ENCODE results near the gene RBM7.
A peak's percentile ranks its signal among the peaks of the same experiment; 100 is the strongest.

The RBM7 gene

GRCh38 chr11:114397349-114397982, 3.0 kb upstream of the RBM7 start:
- no peak for DNase-seq

DNA sequence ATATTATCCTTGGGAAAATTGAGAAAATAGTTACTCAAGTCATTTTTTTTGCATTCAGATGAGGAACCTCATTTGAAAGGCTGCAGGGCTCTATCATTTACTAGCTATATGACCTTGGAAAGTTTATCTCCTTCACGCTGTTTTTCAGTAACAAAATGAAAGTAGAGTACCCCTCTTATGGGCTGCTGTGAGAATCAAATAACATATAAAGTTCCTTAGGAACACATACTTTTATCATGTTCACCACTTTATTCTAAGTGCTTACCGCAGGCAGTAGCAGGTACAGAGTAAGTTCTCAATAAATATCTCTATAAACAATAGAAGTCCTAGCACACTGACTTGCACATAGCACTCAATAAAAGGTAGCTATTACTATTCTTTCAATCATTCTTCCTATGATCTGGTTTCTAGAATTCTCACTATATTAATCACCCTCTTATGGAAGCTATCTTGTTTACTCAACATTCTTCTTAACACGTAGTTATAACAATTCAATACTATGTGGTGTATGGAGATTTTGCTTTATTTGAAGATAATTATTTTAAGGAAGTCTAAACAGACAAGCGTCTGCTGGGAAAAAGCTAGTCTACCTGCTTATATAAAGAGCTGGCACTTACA, 2.1 kb upstream of the RBM7 start:
- DNase-seq, result no peak

DNA sequence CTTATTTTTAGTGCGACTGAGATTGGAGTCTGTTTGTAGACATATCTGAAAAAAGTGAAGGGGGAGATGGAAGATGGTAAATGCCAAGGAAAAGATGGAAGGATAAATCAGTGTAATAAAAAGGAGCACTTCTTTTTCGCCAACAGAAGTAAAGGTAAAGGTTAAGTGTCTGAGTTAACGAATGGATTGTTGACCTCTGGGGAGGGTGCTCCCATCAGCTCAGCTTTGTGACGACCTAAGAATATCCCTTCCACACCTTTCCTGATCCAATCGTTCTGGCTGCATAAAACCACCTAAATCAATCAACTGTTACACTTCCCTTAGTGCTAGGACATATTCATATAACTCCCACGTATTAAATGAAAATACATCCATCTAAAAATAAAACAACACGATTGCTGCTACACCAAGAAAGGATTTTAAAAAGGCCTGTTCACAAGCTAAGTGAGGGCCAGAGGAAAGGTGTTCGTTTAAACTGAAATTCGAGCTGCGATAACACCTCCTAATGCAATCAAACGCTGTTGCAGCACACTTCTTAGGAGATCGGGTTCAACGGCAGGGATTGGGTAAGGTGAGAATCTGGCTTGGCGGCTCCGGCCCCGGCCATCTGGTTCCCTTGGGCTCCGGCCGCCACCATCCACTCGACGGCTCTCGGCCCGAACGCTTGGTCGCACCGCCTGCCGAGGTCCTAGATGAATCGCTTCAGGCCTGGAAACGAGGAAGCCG, 813 bp upstream of the RBM7 start:
- peak; percentile 56 for DNase-seq

DNA sequence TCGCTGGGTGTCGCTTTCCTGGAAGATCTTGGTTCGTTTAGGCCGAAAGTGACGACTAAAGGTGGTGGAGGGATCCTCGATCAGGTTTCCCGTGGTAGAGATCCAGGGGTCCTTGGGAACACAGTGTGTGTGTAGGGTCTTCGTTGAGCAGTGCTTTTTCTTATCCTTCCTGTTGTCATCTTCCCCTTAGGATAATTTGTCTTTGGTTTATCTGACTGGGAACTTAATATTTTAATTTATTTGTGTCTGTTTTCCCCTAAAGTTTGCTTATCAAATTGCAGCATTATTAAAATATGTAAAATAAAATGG, 403 bp downstream of the RBM7 start:
- no peak for DNase-seq

- no peak for DNase-seq
These were observed 845 bp downstream of the RBM7 start for GRCh38 chr11:114401311-114401710.

- no peak for DNase-seq
These were observed 12.5 kb downstream of the RBM7 start for GRCh38 chr11:114412946-114413345.

GRCh38 chr11:114413958-114414357, 13.5 kb downstream of the RBM7 start:
- DNase-seq, result no peak

DNA sequence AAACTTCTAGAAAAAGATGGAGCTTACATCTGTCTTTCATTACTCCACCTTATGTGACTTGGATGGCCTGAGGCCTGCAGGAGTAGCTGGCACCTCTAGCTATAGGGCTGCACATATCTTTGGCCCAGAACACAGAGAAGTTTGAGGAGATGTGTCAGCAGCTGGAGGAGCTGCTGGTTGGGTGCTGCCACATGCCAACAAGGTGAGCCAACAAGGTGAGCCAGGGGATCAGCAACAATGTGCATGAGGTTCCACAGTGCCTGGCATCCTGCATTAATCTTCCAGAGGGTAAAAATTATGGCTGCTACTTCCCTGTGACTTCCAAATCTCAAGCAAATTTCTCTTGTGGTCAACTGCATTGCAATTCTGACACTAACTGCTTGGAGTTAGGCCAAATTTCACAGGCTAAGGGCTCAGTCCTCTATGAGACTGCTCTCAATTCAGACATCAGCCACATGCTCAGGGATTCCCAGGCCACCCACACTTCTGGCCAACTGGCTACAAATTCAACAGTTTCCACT, 16.0 kb downstream of the RBM7 start:
- DNase-seq, result no peak

DNA sequence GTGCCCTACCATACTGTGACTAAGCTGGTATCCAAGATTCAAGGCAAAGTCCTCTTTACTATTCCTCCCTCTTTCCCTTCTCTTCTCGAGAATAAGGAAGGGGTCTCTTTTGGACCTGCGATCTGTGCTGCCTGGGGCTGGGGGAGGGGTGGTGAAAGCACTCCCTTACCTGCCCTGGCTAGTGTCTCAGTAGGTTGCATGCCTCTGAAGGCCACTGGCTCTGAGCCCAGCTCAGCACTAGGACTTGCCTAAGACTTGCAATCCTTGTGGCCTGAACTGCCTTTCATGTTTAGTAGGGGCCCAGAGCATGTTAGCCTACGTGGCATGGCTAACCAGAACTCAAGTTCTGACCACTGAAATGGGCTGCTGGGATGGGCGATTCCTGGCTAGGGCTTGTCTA, 25.8 kb downstream of the RBM7 start:
- DNase-seq, result no peak

DNA sequence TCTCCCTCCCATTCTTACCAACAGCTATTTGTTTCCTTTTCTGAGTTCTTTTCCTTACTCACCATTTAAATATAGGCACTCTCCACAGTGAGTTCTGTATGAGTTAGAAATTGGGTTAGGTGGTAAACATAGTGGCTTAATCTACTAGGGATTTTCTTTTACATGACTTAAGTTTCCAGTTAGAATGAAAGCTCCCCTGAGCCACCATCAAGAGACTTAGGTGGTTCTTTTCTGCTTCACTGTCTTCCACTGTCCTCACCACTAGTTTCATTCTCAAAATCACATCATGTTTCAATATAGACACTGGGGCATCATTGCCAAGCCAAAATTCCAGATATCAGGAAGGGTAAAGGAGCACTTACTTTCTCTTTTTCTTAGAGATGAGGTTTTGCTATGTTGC, 29.8 kb downstream of the RBM7 start:
- no peak for DNase-seq

- DNase-seq, result no peak
These were observed 32.4 kb downstream of the RBM7 start for GRCh38 chr11:114432893-114433292.

- no peak for DNase-seq
These were observed 32.9 kb downstream of the RBM7 start for GRCh38 chr11:114433376-114433775.

GRCh38 chr11:114438303-114438702, 37.8 kb downstream of the RBM7 start:
- DNase-seq, result no peak

GRCh38 chr11:114439229-114440120, 39.0 kb downstream of the RBM7 start, which contains the start of gene REXO2:
REXO2 (plus strand) TSS chr11:114439467; CDS start chr11:114439529, 62 bp downstream.
- peak; percentile 94 for DNase-seq

DNA sequence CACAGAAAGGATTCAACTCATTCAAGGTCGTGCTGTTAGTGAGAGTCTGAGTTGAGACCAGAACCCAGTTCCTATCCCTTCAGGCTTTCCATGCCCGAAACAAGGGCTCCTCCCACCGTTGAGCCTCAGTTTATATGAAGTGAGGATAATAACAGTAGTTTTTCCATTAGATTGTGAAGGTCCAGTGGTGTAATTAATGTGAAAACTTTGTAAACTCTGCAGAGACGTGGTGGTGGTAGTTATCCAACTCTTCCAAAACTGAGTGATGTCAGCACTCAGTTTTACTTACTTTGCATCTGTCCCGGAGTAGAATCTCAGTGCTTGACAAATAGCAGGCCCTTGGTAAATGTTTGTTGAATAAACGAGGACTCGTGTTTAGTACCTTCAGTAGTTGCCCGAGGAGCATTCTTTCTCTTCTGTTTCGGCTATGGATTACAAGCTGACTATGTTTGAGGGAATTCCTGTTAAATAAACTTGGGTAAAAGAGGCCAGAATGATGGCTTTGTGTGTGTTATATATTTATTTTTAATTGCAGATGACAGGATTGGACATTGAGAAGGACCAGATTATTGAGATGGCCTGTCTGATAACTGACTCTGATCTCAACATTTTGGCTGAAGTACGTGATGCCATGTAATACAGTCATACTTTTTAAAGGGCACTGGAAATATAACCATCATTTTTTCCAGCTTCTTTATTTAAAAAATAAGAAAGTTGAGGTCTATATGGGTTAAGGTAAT, 39.8 kb downstream of the RBM7 start:
- no peak for DNase-seq

DNA sequence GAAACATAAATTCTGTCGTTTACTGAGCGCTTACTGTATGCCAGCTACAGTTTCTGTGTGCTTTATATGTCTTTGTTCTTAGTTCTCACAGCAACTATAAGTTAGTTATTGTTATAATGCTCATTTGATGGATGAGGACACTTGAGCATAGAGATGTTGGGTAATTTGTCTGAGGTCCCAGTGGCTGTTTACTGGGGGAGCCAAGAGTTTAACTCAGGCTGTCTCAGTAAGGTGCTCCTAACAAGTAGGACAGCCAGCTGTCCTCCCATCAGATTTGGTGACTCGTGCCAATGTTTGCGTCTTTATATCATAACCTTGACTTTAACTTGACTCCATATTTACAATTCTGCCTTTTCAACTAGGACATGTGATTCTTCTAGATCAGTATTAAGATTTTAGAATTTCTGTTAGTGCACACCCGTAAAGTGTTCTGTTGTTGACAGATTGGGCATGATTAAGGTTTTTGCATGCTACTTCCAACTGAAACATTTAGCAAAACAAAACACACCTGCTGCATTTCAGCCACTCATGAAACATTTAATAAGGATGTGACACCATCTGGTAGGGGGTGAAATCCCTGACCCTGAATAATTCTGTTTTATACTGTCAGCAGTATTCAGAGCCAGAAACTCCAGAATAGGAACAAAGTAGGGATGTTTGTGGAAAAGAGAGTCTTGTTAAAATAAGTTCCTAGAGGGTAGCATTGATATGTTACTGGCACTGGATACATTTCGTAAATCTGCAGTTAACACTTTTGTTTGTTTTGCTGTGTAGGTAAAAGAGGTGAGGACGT, 40.7 kb downstream of the RBM7 start:
- DNase-seq, result no peak

- DNase-seq, result no peak
These were observed 41.5 kb downstream of the RBM7 start for GRCh38 chr11:114441921-114442320.

DNA sequence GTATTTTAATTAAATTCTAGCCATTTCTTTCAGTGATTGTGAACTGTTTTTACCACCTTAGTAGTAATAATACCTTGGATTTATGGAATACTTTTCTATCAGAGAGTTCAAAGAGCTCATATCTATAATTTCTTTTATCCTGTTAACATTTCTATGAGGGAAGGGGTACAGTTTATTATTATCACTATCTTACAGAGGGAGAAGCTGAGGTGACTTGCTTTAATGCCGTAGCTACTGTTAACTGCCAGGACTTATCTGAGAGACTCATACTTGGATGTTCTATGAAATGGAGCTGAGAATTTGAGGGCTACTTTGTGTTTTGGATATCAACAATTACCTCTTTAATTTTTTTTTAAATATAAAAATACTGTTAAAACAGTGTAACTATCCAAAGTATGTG, 42.1 kb downstream of the RBM7 start:
- no peak for DNase-seq

DNA sequence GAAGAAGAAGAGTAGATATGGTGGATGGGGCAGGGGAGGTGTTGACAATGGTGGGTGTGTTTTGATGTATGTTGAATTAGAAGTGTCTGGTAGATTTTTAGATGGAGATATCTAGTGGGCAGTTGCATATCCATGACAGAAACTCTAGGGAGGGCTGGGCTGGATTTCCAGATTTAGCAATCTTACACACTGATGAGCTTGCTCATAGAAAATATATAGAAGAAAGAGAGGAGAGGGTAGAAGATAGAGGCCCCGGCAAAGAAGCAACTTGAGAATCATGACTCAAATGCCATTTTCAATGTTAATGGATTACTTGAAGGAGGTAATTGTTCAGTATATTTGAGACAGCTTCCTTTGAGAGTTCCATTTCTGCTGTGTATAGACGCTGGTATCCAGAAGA, 47.0 kb downstream of the RBM7 start:
- DNase-seq, result no peak

GRCh38 chr11:114447892-114448291, 47.4 kb downstream of the RBM7 start:
- DNase-seq, result no peak

GRCh38 chr11:114448749-114449482, 48.5 kb downstream of the RBM7 start:
- DNase-seq, result no peak

Data from GDM1 (cell line).